Muscle of arm (tissue), 12 donors: ENCODE measurements around the gene LHX3. TPM values are rescaled to one million over a fixed set of nuclear protein-coding genes. Genes with fewer than 3 reads are reported as not detected.
A peak's percentile ranks its signal among the peaks of the same experiment; 100 is the strongest.

Experiments used
- DNase-seq: peaks from one replicate; pipeline ENCODE4 v3.0.0-alpha.2; 2013
- polyA plus RNA-seq, 12 donors: library from polyadenylated mRNA; unstranded; fragments of 120-200 nt; gene quantifications; one replicate each; pipeline ENCODE4 v1.2.1, GENCODE V29; 2013; ENCODE audit not compliant: insufficient read length in 12 of 12

Gene LHX3
- polyA plus RNA-seq, 12 donors: 0.08 to 0.28 TPM; not detected in 10

DNA sequence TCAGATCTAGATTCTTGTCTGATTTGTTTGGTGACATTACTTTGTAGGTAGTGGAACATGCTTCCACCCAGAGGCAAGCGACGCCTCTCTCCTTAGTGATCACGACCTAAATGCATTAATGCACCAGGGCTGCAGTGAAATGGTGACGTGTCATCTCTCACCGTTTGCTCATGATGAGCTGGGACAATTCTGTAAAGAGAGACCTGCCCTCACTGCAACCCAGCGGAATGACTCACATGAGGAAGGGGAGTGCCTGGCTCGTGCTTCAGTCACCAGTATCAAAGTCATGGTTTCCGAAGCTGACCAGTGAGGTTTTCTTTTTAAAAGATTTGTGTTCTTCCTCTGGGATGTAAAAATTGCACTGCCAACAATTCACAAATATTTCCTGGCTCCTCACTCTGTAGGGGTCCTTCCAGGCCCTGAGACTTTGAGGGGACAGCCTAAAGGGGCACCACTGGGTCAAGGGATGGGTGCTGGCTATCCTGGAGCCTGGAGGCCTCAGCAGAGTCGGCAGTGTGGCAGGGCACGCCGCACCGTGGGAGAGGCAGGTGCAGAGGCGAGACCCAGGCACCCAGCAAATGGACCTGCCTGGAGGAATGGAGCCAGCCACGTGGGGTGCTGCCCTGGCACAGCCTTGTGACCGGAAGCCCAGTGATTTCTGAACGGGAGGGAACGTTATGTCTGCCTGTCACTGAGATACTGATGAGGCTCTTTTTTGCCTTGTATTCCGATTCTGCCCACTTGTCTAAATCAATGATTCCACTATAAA is 23.4 kb upstream of the LHX3 start:
- no peak for DNase-seq

DNA sequence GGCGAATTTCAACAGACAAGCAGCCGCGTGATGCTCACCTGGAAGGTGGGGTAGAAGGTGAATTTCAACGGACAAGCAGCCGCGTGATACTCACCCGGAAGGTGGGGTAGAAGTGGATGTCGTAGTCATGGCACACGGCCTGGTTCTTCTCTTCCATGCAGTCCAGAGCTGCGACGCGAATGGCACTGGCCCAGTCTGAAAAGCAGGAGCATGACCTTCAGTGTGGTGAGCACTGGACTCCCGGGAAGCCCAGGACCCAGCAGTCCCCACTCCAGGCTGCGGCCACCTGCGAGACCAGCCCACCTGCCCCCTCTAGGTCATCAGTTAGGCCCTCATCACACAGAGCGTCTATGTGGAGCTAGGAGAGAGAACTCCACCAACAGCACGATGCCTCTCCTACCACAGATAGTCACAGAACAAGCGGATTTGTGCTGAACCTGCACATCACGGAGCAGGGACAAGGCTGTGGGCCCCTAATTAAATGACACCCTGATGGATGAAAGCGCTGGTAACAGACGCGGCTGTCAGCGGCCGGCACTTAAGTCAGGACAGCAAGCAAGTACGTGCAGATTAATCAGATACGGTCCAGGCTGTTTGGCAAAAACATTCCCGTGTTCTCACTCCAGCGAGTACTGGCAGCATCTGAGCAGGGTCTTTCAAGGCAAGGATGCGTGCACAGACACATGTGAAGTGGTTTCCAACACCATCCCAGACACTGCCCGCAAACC is 21.9 kb upstream of the LHX3 start:
- no peak for DNase-seq

DNA sequence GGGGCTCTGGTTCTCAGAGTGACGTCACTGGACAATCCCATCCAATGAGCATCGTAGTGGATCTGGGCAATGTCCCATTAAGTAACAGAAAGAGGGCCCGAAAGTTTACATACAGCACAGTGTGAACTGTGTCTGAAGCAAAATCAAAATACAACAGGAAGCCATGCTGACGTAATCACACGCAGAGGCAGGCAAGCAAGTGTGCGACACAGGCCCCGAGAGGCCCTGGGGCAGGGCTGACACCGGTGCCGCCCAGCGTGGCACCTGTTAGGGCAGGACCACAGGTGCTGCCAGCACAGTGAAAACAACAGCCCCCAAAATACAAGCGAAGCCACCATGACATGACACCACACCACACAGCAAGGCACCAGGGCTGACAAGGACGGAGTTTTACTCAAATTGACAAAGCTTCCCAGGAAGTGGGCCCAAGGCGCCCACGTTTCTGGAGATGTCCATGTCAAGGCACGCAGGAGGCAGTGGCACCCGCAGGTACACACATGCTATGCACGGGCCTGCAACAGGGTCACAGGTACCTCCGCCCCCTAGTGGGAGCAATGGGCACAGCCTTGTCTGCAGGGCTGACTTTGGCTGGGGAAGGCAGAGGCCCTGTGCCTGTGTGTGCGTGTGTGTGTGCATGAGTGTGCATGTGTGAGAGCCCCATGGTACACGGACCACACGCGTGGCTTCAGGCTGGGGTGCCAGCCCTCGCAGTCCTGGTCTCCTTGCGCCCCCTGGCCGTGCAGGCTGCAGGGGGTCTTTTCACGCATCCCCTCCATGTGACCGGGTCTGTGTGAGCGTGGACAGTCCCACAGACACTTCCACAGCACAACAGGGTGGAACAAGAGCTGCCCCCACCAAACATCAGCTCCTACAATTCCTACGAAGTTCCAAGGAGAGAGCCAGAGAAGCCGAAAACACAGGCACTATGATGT is 21.1 kb upstream of the LHX3 start:
- DNase-seq: peak; percentile 38

DNA sequence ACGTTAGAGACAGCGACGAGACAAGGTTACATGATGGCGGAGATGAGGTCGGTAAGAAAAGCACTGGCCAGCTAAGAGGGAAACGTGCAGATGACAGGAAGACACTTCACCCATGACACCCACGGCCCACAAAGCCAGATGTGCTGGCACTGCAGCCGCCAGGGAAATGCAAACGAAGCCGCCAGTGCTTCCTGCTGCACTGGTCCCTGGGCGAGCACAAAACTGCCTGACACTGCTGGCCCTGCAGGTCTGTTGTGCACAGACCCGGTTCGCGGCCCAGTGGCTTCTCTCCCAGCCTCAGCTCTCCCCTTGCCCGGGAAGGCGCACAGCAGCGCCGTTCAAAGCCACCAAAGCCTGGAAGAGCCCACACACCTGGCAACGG is 20.4 kb upstream of the LHX3 start:
- no peak for DNase-seq

DNA sequence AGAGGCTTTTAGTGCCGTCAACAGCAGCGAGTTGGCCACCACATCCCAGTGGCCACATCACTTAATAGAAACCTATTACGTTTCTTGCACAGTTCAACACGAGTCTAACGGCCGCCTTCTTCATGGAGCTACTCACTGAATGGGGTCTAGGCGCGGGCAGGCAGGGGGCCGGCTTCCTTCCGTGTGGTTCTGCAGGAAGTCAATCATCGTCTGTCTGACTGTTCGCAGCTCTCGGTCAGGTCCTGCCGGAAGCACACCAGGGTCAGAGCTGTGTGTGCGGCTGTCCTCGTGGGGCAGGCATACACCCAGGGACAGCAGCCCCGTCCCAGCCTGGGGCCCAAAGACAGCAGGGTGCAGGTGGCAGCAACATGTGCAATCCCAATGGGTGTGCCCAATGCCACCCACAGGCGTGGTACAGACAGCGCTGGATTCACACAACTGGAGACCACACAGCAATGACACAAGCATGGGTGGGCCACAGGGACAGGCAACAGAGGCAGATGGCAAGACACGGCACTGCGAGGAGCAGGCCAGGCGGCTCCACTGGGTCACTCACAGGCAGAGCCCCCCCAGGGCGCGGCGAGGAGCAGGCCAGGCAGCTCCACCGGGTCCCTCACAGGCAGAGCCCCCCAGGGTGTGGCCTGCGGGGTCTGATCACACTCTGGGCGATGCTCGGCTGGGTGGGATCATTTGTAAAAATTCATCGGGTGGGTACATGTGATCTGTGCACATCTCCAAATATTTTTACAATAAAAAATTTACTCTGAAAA is 19.1 kb upstream of the LHX3 start:
- no peak for DNase-seq

GRCh38 chr9:136222906-136223285 is 18.0 kb upstream of the LHX3 start:
- no peak for DNase-seq

- no peak for DNase-seq
Measured at GRCh38 chr9:136222166-136222905, 17.4 kb upstream of the LHX3 start.

DNA sequence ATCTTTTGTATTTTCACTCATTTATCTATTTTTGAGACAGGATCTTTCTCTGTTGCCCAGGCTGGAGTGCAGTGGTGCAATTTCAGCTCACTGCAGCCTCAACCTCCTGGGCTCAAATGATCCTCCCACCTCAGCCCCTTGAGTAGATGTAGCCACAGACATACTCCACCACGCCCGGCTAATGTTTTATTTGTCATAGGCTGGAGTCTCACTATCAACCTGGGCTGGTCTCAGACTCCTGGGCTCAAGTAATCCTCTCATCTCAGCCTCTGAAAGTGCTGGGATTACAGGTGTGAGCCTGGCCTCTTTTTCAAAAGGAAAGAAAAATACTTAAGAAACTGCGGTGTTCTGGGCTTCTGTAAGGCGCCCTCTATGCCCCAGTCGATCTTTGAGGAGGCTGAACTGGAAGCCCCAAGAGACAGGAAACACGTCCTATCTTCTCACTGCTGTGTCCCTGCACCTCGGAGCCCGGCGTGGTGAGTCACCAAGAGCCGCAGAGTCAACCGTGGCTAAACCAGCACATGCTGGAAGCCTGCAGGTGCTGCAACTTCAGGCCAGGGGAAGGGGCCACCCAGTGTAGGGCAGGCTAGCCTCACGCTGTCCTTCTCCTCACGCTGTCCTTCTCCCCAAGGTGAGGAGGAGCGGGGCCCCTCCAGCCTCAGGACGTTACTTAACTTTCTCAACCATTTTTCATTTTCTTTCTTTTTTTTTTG is 15.2 kb upstream of the LHX3 start:
- no peak for DNase-seq

GRCh38 chr9:136219276-136219675 is 14.3 kb upstream of the LHX3 start:
- no peak for DNase-seq

- no peak for DNase-seq
Measured at GRCh38 chr9:136218673-136219072, 13.7 kb upstream of the LHX3 start.

GRCh38 chr9:136218271-136218670 is 13.3 kb upstream of the LHX3 start:
- no peak for DNase-seq

DNA sequence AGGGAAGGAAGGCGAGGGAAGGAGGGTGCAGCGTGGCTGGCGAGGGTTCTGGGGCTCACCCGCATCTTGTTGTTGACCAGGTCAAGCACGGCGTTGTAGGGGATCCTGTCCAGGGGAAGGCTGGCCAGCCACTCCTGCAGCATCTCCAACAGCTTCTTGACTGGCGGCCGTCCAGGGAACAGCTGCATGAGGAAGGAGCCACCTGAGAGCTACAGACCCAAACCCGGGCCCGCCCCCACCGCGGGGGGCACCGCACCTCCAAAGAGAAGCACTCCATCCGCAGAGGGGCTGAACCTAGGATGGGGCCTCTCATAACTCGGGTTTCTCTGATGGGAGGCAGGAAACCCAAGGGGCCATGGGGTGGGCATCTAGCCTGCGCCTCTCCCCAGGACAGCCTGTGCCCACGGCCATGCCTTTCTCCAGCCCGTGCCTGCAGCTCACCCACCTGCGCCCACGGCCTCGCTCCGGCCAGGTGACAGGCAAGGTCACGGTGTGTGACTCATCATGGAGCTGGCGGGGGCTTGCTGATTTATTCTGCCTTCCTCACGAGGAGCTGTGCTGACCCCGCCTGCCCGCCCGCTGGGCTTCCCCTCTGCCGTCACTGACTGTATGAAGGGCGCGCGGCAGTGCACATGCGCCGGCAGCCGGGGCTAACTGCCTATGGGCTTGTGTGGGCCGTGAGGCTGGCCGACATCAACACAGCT is 11.8 kb upstream of the LHX3 start:
- no peak for DNase-seq

DNA sequence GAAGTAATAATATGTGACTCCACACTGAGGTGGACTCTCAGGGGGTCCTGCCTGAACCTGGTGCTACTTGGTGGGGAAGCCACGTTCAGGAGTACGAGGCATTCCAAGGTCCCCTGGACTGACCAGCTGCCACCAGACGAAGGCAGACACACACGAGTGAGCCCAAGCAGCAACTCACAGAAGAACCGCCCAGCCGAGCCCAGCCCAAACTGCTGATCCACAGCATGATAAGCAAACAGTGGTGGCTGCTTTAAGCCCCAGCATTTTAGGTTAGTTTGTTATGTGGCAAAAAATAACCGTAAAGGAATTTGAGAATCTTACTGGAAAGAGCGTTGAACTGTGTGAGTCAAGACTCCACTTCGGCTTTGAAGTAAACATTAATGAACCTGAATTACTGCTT is 8.8 kb upstream of the LHX3 start:
- DNase-seq: no peak

DNA sequence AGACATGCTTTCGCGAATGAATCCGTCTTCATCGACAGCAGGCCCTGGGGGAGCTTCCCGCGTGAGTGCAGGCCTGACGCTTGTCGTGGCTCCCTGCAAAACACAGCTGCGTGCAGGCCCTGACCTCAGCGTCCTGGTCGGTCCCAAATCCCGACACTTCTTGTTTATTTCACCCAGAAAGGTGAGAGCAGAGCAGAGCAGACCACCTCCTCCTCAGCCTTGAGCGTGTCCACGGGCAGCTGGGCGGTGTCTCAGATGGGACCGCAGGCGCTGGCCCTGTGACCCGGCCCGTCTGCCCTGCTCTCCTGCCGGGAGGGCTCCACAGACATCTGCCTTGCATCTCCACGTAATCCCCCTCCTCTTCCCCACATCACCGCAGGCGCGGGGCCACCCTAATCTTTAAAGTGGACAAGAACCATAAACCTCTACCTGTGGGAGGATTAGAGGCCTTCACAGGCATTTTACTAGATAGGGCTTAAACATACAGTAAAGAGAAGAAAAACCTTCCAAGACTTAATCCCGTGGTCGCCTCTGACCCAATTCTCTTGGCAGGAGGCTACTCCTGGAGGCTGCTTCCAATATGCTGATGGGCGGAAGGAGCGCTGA is 7.5 kb upstream of the LHX3 start:
- no peak for DNase-seq

- DNase-seq: no peak
Measured at GRCh38 chr9:136211441-136212344, 6.8 kb upstream of the LHX3 start.

- no peak for DNase-seq
Measured at GRCh38 chr9:136211006-136211405, 6.1 kb upstream of the LHX3 start.

DNA sequence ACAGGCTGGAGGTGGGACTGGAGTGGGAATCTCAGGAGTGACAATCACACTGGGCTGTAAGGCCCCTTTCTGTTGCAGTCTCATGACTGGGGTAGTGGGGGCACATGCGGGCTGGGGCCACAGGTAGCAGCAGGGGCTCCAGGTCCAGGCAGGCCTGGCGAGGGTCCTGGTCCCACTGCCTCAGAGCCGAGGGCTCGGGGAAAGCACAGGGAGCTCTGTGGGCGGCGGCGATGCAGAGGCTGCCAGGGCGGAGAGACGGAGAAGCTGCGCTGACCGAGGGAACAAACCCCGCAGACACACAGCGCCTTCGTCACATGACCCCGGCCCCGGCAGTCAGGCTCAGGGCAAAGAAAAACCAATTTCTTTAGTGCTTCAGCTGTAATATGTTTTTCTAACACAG is 5.3 kb upstream of the LHX3 start:
- DNase-seq: no peak

DNA sequence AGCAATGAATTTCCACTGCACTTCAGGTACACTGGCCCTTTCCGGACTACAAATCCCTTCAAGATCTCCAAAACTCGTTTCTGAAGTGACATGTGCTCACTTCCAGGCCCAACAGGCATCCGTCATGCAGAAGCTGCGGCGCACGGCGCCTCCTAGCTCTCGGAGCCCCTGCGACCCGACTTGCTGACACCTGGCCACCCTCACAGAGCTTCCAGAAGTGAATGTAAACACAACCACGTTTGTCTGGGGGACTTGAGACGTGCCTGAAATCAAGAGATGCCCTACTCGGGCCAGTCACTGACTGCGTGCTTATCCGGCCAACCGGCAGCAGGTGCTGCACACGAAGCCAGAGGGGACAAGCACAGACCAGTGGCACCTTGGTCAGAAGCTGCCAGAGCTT is 4.9 kb upstream of the LHX3 start:
- DNase-seq: no peak
